ENCODE results near the gene PILRA. TPM values are rescaled to one million over a fixed set of nuclear protein-coding genes. Genes with fewer than 3 reads are reported as not detected.

Gene PILRA
- total RNA-seq, 1 donor from 2014 or later, result not detected

- peaks cover 29% of the 10 kb centered on the region for H3K27me3 ChIP-seq (ENCODE audit: control insufficient read depth, insufficient read depth, low read length)
- TF ChIP-seq, protein P1, sequence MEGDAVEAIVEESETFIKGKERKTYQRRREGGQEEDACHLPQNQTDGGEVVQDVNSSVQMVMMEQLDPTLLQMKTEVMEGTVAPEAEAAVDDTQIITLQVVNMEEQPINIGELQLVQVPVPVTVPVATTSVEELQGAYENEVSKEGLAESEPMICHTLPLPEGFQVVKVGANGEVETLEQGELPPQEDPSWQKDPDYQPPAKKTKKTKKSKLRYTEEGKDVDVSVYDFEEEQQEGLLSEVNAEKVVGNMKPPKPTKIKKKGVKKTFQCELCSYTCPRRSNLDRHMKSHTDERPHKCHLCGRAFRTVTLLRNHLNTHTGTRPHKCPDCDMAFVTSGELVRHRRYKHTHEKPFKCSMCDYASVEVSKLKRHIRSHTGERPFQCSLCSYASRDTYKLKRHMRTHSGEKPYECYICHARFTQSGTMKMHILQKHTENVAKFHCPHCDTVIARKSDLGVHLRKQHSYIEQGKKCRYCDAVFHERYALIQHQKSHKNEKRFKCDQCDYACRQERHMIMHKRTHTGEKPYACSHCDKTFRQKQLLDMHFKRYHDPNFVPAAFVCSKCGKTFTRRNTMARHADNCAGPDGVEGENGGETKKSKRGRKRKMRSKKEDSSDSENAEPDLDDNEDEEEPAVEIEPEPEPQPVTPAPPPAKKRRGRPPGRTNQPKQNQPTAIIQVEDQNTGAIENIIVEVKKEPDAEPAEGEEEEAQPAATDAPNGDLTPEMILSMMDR (IDR thresholded peaks at IDR 0.05; ENCODE audit: insufficient read depth, low read length, poor library complexity, severe bottlenecking), result no peak
- H3K36me3 ChIP-seq (ENCODE audit: control insufficient read depth, insufficient read depth, low read length), result no peaks in the 10 kb centered on the region
- DNase-seq (ENCODE audit: low read depth), result no peak
- no peak overlapping the region for H3K4me3 ChIP-seq (ENCODE audit: low read depth, low read length)
Observed at GRCh38 chr7:100393233-100393905, 20.1 kb downstream of the PILRA start.

DNA sequence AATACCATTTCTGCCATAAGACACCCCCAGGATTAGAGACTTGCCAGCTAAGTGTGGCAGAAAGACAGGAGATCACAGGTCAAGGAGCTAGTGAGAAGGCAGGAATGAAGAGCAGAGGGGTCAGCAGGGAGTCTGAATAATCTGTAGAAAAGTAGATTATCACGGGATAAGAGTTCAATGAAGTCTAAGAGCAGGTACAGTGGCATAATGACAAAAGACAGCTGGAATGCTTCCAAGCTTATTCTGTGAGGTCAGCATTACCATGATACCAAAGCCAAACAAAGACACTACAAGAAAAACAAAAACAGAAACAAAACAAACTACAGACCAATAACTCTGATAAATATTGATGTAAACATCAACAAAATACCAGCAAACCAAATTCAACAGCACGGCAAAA, 20.8 kb downstream of the PILRA start:
- Histone ChIP-seq H3K27me3 (ENCODE audit: control insufficient read depth, insufficient read depth, low read length) (peaks cover 30% of the 10 kb centered on the region), H3K4me3 (ENCODE audit: low read depth, low read length) (no peak overlapping the region), H3K36me3 (ENCODE audit: control insufficient read depth, insufficient read depth, low read length) (no peaks in the 10 kb centered on the region)
- TF ChIP-seq, protein P1 (IDR thresholded peaks at IDR 0.05; ENCODE audit: insufficient read depth, low read length, poor library complexity, severe bottlenecking), result no peak
- no peak for DNase-seq (ENCODE audit: low read depth)

GRCh38 chr7:100396421-100396982, 23.2 kb downstream of the PILRA start:
- TF ChIP-seq, protein P1 (IDR thresholded peaks at IDR 0.05; ENCODE audit: insufficient read depth, low read length, poor library complexity, severe bottlenecking), result no peak
- H3K27me3 ChIP-seq (ENCODE audit: control insufficient read depth, insufficient read depth, low read length), result peaks cover 18% of the 10 kb centered on the region
- no peak for DNase-seq (ENCODE audit: low read depth)

DNA sequence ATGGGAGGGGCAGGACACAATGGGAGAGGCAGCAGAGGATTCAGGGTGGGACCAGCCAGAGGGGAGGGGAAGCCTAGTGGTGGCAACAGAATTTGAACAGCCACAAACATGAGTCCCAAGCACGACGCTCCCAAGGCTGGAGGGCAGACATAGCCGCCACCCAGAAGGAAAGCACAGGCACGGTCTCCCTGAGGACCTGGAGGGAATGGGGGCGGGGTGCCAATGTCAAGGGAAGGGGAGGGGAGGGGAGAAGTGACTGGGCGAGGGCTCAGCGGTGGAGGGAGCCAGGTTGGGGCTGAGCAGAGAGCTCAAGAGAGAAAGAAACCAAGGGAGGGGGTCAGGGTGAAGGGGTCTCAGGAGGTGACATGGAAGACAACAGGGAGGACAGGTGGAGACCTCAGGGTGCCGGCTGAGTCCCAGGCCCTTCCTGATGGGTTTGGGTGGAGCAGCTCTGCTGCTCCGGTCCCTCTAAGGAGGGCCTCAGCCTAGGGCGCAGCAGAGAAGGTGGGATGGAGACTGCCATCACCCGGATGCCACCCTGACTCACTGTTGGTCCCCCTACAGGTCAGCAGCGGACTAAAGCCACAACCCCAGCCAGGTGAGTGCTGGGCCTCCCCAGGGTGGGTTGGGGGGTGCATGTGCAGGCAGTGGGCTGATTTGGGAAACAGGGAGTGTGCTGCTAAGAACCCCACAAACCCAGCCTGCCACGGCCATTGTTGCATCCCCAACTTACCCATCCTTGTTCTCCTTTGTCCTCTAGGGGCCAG, 24.2 kb downstream of the PILRA start:
- H3K36me3 ChIP-seq (ENCODE audit: control insufficient read depth, insufficient read depth, low read length), result no peaks in the 10 kb centered on the region

More at GRCh38 chr7:100396421-100396982, 23.2 kb downstream of the PILRA start:
- no peaks in the 10 kb centered on the region for H3K36me3 ChIP-seq (ENCODE audit: control insufficient read depth, insufficient read depth, low read length)
- H3K4me3 ChIP-seq (ENCODE audit: low read depth, low read length), result no peak overlapping the region

DNA sequence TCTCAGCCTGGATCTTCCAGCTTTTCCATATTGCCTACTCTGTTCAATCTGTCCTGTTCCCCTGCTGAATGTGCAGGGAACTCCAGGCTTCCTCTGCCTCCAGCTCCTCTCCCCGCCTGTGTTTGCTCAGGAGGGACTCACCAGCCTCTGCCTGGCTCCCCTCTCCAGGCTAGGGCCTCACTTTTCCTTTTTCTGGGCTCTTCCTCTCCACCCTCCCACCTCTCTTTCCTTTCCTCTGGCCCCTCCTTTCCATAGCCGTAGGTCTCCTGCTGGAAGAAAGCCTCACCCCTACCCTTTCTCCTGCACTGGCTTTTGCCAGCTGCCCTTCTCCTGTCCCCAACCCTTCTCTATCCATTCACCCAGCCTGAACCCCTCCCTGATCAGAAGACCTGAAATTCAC, 25.0 kb downstream of the PILRA start:
- H3K36me3 ChIP-seq (ENCODE audit: control insufficient read depth, insufficient read depth, low read length), result no peaks in the 10 kb centered on the region
- H3K27me3 ChIP-seq (ENCODE audit: control insufficient read depth, insufficient read depth, low read length), result peaks cover 18% of the 10 kb centered on the region
- TF ChIP-seq, protein P1 (IDR thresholded peaks at IDR 0.05; ENCODE audit: insufficient read depth, low read length, poor library complexity, severe bottlenecking), result no peak
- DNase-seq (ENCODE audit: low read depth), result no peak
- no peak overlapping the region for H3K4me3 ChIP-seq (ENCODE audit: low read depth, low read length)

More for the DNA sequence above, 24.2 kb downstream of the PILRA start:
- Histone ChIP-seq H3K4me3 (ENCODE audit: low read depth, low read length) (no peak overlapping the region), H3K27me3 (ENCODE audit: control insufficient read depth, insufficient read depth, low read length) (peaks cover 18% of the 10 kb centered on the region)
- TF ChIP-seq, protein P1 (IDR thresholded peaks at IDR 0.05; ENCODE audit: insufficient read depth, low read length, poor library complexity, severe bottlenecking), result no peak
- no peak for DNase-seq (ENCODE audit: low read depth)
